GM15510 (cell line): ENCODE results near the gene VNN1.

ENCODE experiments used
- POLR2A ChIP-seq: IDR thresholded peaks from 3 replicates; pipeline ENCODE4 v1.6.1; 2011; ENCODE audit warnings: borderline replicate concordance; ENCODE audit not compliant: insufficient read length; ENCODE audit errors: extremely low read depth

Gene VNN1

GRCh38 chr6:132713352-132714134, at the start of gene VNN1:
Gene VNN1, minus strand, starts transcription at chr6:132714055. Its CDS starts 20 bp downstream, at chr6:132714035.
- no peak for TF ChIP-seq POLR2A

- TF ChIP-seq POLR2A = peak; percentile 17
Observed at GRCh38 chr6:132763269-132763668, 49.4 kb upstream of the VNN1 start.

- TF ChIP-seq POLR2A = no peak
Observed at GRCh38 chr6:132760256-132760655, 46.4 kb upstream of the VNN1 start.

- TF ChIP-seq POLR2A = no peak
Observed at GRCh38 chr6:132758689-132759088, 44.8 kb upstream of the VNN1 start.

GRCh38 chr6:132752255-132752654, 38.4 kb upstream of the VNN1 start:
- no peak for TF ChIP-seq POLR2A

GRCh38 chr6:132751828-132752227, 38.0 kb upstream of the VNN1 start:
- TF ChIP-seq POLR2A = no peak

GRCh38 chr6:132751306-132751705, 37.5 kb upstream of the VNN1 start:
- no peak for TF ChIP-seq POLR2A

- no peak for TF ChIP-seq POLR2A
Observed at GRCh38 chr6:132750455-132751248, 36.8 kb upstream of the VNN1 start.

- no peak for TF ChIP-seq POLR2A
Observed at GRCh38 chr6:132749111-132749510, 35.3 kb upstream of the VNN1 start.

- TF ChIP-seq POLR2A = no peak
Observed at GRCh38 chr6:132748446-132748845, 34.6 kb upstream of the VNN1 start.

GRCh38 chr6:132746048-132746447, 32.2 kb upstream of the VNN1 start:
- TF ChIP-seq POLR2A = no peak

- TF ChIP-seq POLR2A = no peak
Observed at GRCh38 chr6:132742495-132742894, 28.6 kb upstream of the VNN1 start.

GRCh38 chr6:132741281-132741680, 27.4 kb upstream of the VNN1 start:
- TF ChIP-seq POLR2A = no peak

- no peak for TF ChIP-seq POLR2A
Observed at GRCh38 chr6:132736239-132736638, 22.4 kb upstream of the VNN1 start.

- no peak for TF ChIP-seq POLR2A
Observed at GRCh38 chr6:132734694-132735236, 20.9 kb upstream of the VNN1 start.

- no peak for TF ChIP-seq POLR2A
Observed at GRCh38 chr6:132733814-132734213, 20.0 kb upstream of the VNN1 start.

GRCh38 chr6:132733283-132733682, 19.4 kb upstream of the VNN1 start:
- no peak for TF ChIP-seq POLR2A

- TF ChIP-seq POLR2A = no peak
Observed at GRCh38 chr6:132731086-132731485, 17.2 kb upstream of the VNN1 start.
